Loucy (cell line): ENCODE data around the gene TAS1R2.

Experiments used
- H2AFZ ChIP-seq: fragments of 200-600 bp; sonication (generic); 2 replicates; pipeline ENCODE4 v1.6.0; 2016; ENCODE audit warnings: antibody characterized with exemption, mild to moderate bottlenecking, low read length, moderate library complexity
- H3F3A ChIP-seq: fragments of 200-600 bp; 2 replicates; pipeline ENCODE4 v1.6.0; 2016; ENCODE audit warnings: antibody characterized with exemption, low read depth, mild to moderate bottlenecking
- H3K27me3 ChIP-seq: fragments of 200-600 bp; sonication (generic); 2 replicates; pipeline ENCODE4 v1.6.1; 2014; ENCODE audit warnings: low read length, mild to moderate bottlenecking; ENCODE audit not compliant: insufficient read depth, poor library complexity, severe bottlenecking
- H3K36me3 ChIP-seq: fragments of 200-600 bp; sonication (generic); 2 replicates; pipeline ENCODE4 v1.6.1; 2016; ENCODE audit warnings: low read length; ENCODE audit not compliant: insufficient read depth
- H3K4me1 ChIP-seq: fragments of 200-600 bp; sonication (generic); 2 replicates; pipeline ENCODE4 v1.5.1; 2014; ENCODE audit warnings: low read length, mild to moderate bottlenecking; ENCODE audit not compliant: insufficient read depth, poor library complexity, severe bottlenecking
- H3K4me2 ChIP-seq: fragments of 200-600 bp; sonication (generic); 2 replicates; pipeline ENCODE4 v1.6.0; 2014; ENCODE audit warnings: antibody characterized with exemption, low read length, low read depth, mild to moderate bottlenecking; ENCODE audit not compliant: poor library complexity, severe bottlenecking
- H3K4me3 ChIP-seq: fragments of 200-600 bp; sonication (generic); 2 replicates; pipeline ENCODE4 v1.5.1; 2014; ENCODE audit warnings: low read length, mild to moderate bottlenecking, mixed read lengths; ENCODE audit not compliant: poor library complexity, severe bottlenecking
- H3K79me2 ChIP-seq: fragments of 200-600 bp; sonication (generic); 2 replicates; pipeline ENCODE4 v1.6.1; 2014; ENCODE audit warnings: low read length; ENCODE audit not compliant: insufficient read depth
- H3K9ac ChIP-seq: fragments of 200-600 bp; sonication (generic); 2 replicates; pipeline ENCODE4 v1.6.0; 2014; ENCODE audit warnings: mild to moderate bottlenecking, low read depth, low read length, moderate library complexity; ENCODE audit not compliant: poor library complexity, severe bottlenecking
- H3K9me2 ChIP-seq: fragments of 200-600 bp; sonication (generic); replicated peaks from 2 replicates; pipeline ENCODE4 v1.6.1; 2016; ENCODE audit warnings: low read depth, low read length, mixed read lengths
- H3K9me3 ChIP-seq: fragments of 200-600 bp; sonication (generic); 2 replicates; pipeline ENCODE4 v1.6.1; 2014; ENCODE audit warnings: mild to moderate bottlenecking, antibody characterized with exemption, low read length, low read depth; ENCODE audit not compliant: insufficient read depth
- H4K20me1 ChIP-seq: fragments of 200-600 bp; sonication (generic); 2 replicates; pipeline ENCODE4 v1.6.0; 2014; ENCODE audit warnings: antibody characterized with exemption, low read length, mild to moderate bottlenecking; ENCODE audit not compliant: insufficient read depth, poor library complexity, severe bottlenecking
- EZH2phosphoT487 ChIP-seq: fragments of 200-600 bp; IDR thresholded peaks from 2 replicates; pipeline ENCODE4 v1.6.1; 2018; ENCODE audit warnings: antibody characterized with exemption, mild to moderate bottlenecking, moderate library complexity, borderline replicate concordance
- TF ChIP-seq, protein P1 (sequence below): fragments of 200-600 bp; sonication (generic); conservative IDR thresholded peaks from 2 replicates; pipeline ENCODE4 v1.5.1; 2014; ENCODE audit warnings: mild to moderate bottlenecking, antibody characterized with exemption, low read length

The TAS1R2 gene

DNA sequence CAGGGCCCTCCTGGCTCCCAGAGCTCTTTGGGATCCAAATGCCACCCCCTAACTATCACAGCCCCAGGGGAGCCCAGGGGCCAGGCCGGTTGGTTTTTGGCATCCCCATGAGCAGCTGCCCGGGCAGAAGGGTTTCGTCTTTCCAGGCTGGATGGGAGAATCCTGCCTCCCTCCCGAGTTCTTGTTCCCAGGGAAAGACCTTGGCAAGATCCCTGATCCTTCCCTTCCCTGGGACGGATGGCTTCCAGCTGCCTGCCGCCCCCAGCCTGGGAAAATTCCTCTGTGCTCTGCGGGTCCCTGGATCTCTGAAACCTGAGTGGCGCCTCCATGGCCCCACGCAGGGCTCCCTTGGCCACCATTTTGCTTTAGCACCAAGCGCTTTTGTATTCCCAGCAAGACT, 55.6 kb downstream of the TAS1R2 start:
- TF ChIP-seq, protein P1, sequence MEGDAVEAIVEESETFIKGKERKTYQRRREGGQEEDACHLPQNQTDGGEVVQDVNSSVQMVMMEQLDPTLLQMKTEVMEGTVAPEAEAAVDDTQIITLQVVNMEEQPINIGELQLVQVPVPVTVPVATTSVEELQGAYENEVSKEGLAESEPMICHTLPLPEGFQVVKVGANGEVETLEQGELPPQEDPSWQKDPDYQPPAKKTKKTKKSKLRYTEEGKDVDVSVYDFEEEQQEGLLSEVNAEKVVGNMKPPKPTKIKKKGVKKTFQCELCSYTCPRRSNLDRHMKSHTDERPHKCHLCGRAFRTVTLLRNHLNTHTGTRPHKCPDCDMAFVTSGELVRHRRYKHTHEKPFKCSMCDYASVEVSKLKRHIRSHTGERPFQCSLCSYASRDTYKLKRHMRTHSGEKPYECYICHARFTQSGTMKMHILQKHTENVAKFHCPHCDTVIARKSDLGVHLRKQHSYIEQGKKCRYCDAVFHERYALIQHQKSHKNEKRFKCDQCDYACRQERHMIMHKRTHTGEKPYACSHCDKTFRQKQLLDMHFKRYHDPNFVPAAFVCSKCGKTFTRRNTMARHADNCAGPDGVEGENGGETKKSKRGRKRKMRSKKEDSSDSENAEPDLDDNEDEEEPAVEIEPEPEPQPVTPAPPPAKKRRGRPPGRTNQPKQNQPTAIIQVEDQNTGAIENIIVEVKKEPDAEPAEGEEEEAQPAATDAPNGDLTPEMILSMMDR, result no peak
- no peak for TF ChIP-seq EZH2phosphoT487
- no peak overlapping the region for H3K4me3 ChIP-seq
- no peaks in the 10 kb centered on the region for H3K27me3 ChIP-seq
- no peaks in the 10 kb centered on the region for H3K9me2 ChIP-seq
- no peak overlapping the region for H2AFZ ChIP-seq
- no peaks in the 10 kb centered on the region for H4K20me1 ChIP-seq
- H3K9ac ChIP-seq, result no peak overlapping the region
- no peaks in the 10 kb centered on the region for H3K9me3 ChIP-seq
- H3K79me2 ChIP-seq, result no peaks in the 10 kb centered on the region
- H3K4me1 ChIP-seq, result no peaks in the 10 kb centered on the region
- H3K36me3 ChIP-seq, result no peaks in the 10 kb centered on the region
- H3K4me2 ChIP-seq, result no peak overlapping the region
- no peaks in the 10 kb centered on the region for H3F3A ChIP-seq

DNA sequence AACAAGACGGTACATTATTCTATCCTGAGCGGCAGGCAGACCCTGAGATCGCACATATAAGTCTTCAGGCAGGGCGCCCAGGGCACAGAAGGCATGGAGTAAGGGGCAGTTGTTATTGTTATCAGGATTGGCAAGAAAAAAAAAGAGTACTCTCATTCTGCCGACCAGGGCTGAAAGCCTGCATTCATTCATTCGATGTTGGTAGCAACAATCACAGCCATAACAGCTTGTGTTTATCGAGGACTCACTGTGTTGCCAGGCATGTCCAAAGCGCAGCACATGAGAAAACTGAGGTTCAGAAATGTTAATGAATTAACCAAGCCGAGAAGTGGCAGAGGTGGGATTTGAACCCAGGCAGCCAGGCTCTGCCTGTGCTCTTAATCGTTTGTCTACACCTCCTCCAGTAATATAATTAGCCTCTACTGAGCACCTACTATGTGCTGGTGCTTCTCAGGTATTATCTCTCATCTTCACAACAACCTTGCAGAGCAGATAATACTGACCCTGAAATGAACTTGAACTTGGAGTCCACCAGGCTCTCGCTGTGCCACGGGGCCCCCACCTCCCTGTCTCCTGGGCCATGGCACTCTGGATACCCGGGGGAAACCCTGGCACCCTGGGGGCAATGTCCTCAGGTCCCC, 56.2 kb downstream of the TAS1R2 start:
- H3K27me3 ChIP-seq, result no peaks in the 10 kb centered on the region
- no peak overlapping the region for H3K4me3 ChIP-seq
- H3K4me2 ChIP-seq, result no peak overlapping the region
- H3K36me3 ChIP-seq, result no peaks in the 10 kb centered on the region
- no peaks in the 10 kb centered on the region for H3K9me3 ChIP-seq
- no peak for TF ChIP-seq EZH2phosphoT487
- TF ChIP-seq, protein P1, result no peak
- no peaks in the 10 kb centered on the region for H3F3A ChIP-seq
- no peak overlapping the region for H2AFZ ChIP-seq
- no peaks in the 10 kb centered on the region for H4K20me1 ChIP-seq
- no peak overlapping the region for H3K9ac ChIP-seq
- no peaks in the 10 kb centered on the region for H3K79me2 ChIP-seq
- H3K4me1 ChIP-seq, result no peaks in the 10 kb centered on the region
- H3K9me2 ChIP-seq, result no peaks in the 10 kb centered on the region

DNA sequence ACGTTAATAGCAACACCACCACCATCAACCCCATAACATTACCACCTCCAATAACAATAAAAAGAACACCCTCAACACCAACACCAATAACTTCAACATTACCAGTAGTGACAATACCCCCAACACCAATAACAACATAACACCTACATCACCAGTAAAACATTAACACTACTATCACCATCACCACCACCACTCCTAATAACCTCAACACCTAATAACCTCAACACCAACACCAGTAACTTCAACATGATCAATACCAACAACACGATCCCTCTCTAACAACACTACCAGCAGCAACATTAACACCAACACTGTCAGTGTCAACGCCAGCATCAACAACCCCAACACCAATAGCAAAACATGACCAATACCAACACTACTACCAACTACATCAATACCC, 57.2 kb downstream of the TAS1R2 start:
- H3K27me3 ChIP-seq, result no peaks in the 10 kb centered on the region
- no peaks in the 10 kb centered on the region for H3K9me2 ChIP-seq
- no peaks in the 10 kb centered on the region for H3K36me3 ChIP-seq
- H2AFZ ChIP-seq, result no peak overlapping the region
- no peak overlapping the region for H3K9ac ChIP-seq
- H3K4me1 ChIP-seq, result no peaks in the 10 kb centered on the region
- H3K4me3 ChIP-seq, result no peak overlapping the region
- H4K20me1 ChIP-seq, result no peaks in the 10 kb centered on the region
- no peaks in the 10 kb centered on the region for H3K79me2 ChIP-seq
- TF ChIP-seq EZH2phosphoT487, result no peak
- TF ChIP-seq, protein P1, result no peak
- no peaks in the 10 kb centered on the region for H3K9me3 ChIP-seq
- no peaks in the 10 kb centered on the region for H3F3A ChIP-seq
- H3K4me2 ChIP-seq, result no peak overlapping the region
